SK-N-SH (cell line): ENCODE results near the gene IL32. TPM values are rescaled to one million over a fixed set of nuclear protein-coding genes. Genes with fewer than 3 reads are reported as not detected.

Source experiments
- CTCF ChIA-PET: fragments of 300-600, 350-600 bp; formaldehyde crosslinking; extraction: SDS; loops from one replicate; lab custom pipeline; 2021; lab: Yijun Ruan, JAX
- POLR2A ChIA-PET: fragments of 350-600 bp; sonication (Branson Sonifier 250); formaldehyde crosslinking; extraction: SDS; loops from one replicate; lab custom pipeline; 2020; ENCODE audit warnings: antibody characterized with exemption, inconsistent platforms; lab: Yijun Ruan, JAX
- DNase-seq: peaks from one replicate; pipeline ENCODE4 v3.0.0; 2012
- H2AFZ ChIP-seq: fragments of 200-600 bp; sonication (generic); 2 replicates; pipeline ENCODE4 v1.8.1; 2016; ENCODE audit warnings: antibody characterized with exemption, mild to moderate bottlenecking, low read depth
- H3F3A ChIP-seq: fragments of 200-600 bp; sonication (generic); replicated peaks from 2 replicates; pipeline ENCODE3; 2016; ENCODE audit warnings: antibody characterized with exemption, mild to moderate bottlenecking; ENCODE audit not compliant: insufficient read depth
- H3K27ac ChIP-seq, 2 experiments: fragments of 200-500 bp in 1 of 2; fragments of 200-600 bp in 1 of 2; sonication (Bioruptor generic) in 1 of 2; sonication (generic), shearing (Covaris generic) in 1 of 2; 2 replicates each; pipeline versions ENCODE4 v1.5.1 to v1.6.1; 2014 to 2016; ENCODE audit warnings: low read depth in 2 of 2, inconsistent platforms in 1 of 2, low read length in 1 of 2, mild to moderate bottlenecking in 1 of 2, mixed read lengths in 1 of 2
- H3K27me3 ChIP-seq: fragments of 200-600 bp; sonication (generic), shearing (Covaris generic); 2 replicates; pipeline ENCODE4 v1.6.1; 2016; ENCODE audit warnings: mixed run types; ENCODE audit not compliant: insufficient read depth
- H3K36me3 ChIP-seq, 2 experiments: fragments of 200-500 bp in 1 of 2; fragments of 200-600 bp in 1 of 2; sonication (Bioruptor generic) in 1 of 2; sonication (generic) in 1 of 2; replicated peaks in 1 of 2; 2 replicates each; pipeline versions ENCODE3 to v1.5.1; 2014 to 2016; ENCODE audit warnings: low read length in 1 of 2, mild to moderate bottlenecking in 1 of 2; ENCODE audit not compliant: insufficient read depth in 2 of 2, control insufficient read depth in 1 of 2
- H3K4me1 ChIP-seq, 2 experiments: fragments of 200-500 bp in 1 of 2; fragments of 200-600 bp in 1 of 2; sonication (Bioruptor generic) in 1 of 2; sonication (generic), shearing (Covaris generic) in 1 of 2; 2 replicates each; pipeline versions ENCODE4 v1.5.1 to v1.6.1; 2014 to 2016; ENCODE audit warnings: low read depth in 1 of 2, low read length in 1 of 2, mixed run types in 1 of 2; ENCODE audit not compliant: insufficient read depth in 2 of 2, control insufficient read depth in 1 of 2
- H3K4me2 ChIP-seq: fragments of 200-600 bp; sonication (generic), shearing (Covaris generic); 2 replicates; pipeline ENCODE4 v1.6.1; 2017; ENCODE audit warnings: mixed run types
- H3K4me3 ChIP-seq, 2 experiments: fragments of 200-500 bp in 1 of 2; fragments of 200-600 bp in 1 of 2; sonication (Bioruptor generic) in 1 of 2; sonication (generic), shearing (Covaris generic) in 1 of 2; 2 replicates each; pipeline versions ENCODE4 v1.5.1 to v1.8.1; 2014 to 2016; ENCODE audit warnings: low read depth in 2 of 2, inconsistent platforms in 1 of 2, low read length in 1 of 2, mild to moderate bottlenecking in 1 of 2, mixed read lengths in 1 of 2, moderate library complexity in 1 of 2
- H3K79me2 ChIP-seq: fragments of 200-600 bp; sonication (generic); 2 replicates; pipeline ENCODE4 v1.8.1; 2017; ENCODE audit warnings: mild to moderate bottlenecking; ENCODE audit not compliant: insufficient read depth
- H3K9ac ChIP-seq: fragments of 200-600 bp; sonication (generic); 2 replicates; pipeline ENCODE4 v1.6.1; 2017; ENCODE audit warnings: mixed run types
- H3K9me2 ChIP-seq: fragments of 200-600 bp; sonication (generic); 2 replicates; pipeline ENCODE4 v1.6.1; 2017; ENCODE audit warnings: mixed run types
- H3K9me3 ChIP-seq: fragments of 200-600 bp; sonication (generic); 2 replicates; pipeline ENCODE4 v1.6.1; 2017; ENCODE audit warnings: mixed run types, mild to moderate bottlenecking, moderate library complexity
- H4K20me1 ChIP-seq: fragments of 200-600 bp; sonication (generic); 2 replicates; pipeline ENCODE4 v1.6.1; 2017; ENCODE audit warnings: mild to moderate bottlenecking, mixed run types; ENCODE audit not compliant: insufficient read depth
- FOXM1 ChIP-seq: IDR thresholded peaks from 2 replicates; pipeline ENCODE4 v1.4.0; 2012; ENCODE audit warnings: low read depth, mild to moderate bottlenecking
- GABPA ChIP-seq: IDR thresholded peaks from 2 replicates; pipeline ENCODE4 v1.4.0; 2012; ENCODE audit warnings: low read depth, mild to moderate bottlenecking
- REST ChIP-seq: IDR thresholded peaks from 2 replicates; pipeline ENCODE4 v1.6.1; 2012; ENCODE audit warnings: mild to moderate bottlenecking, low read depth, low read length, moderate library complexity
- TCF12 ChIP-seq: IDR thresholded peaks from 2 replicates; pipeline ENCODE4 v1.4.0; 2012
- USF1 ChIP-seq: IDR thresholded peaks from 2 replicates; pipeline ENCODE4 v1.4.0; 2012; ENCODE audit warnings: low read depth, borderline replicate concordance
- YY1 ChIP-seq: IDR thresholded peaks from 2 replicates; pipeline ENCODE4 v1.4.0; 2012; ENCODE audit warnings: low read depth, mild to moderate bottlenecking
- WGBS: methylation state at CpG from one replicate; pipeline ENCODE4 v1.1.6; 2017; ENCODE audit warnings: low lambda C conversion rate; 5-methylcytosine and 5-hydroxymethylcytosine counted together
- polyA plus RNA-seq, 3 experiments: library from polyadenylated mRNA; depleted of rRNA; stranded (reverse); fragments of >200 nt; gene quantifications; 2 replicates each; pipeline ENCODE4 v1.2.3, GENCODE V29; 2012

IL32 gene
- polyA plus RNA-seq, 1 of the 3 experiments (the other 2 are of a cell fraction) = 26.4 TPM

GRCh38 chr16:3057181-3058138 is 8.0 kb upstream of the IL32 start:
- CTCF ChIA-PET = interaction anchor here (0.9 to 4.1 kb wide), 17 partner anchors 10 to 91 kb away, joined by 3 to 63 read pairs (median 11); partner anchors contain the start of genes MMP25 and ZSCAN10
- POLR2A ChIA-PET = no interaction called here

More at GRCh38 chr16:3057181-3058138, 8.0 kb upstream of the IL32 start:
- Histone ChIP-seq H3K9me3 (no peaks in the 10 kb centered on the region), H3K9ac (no peak overlapping the region), H3K27ac (no peak overlapping the region), H3K27me3 (no peaks in the 10 kb centered on the region), H3K4me3 (peak overlapping the region in 1 of 2 experiments; percentile 87; a peak in 2 of 4 replicates), H3K9me2 (no peaks in the 10 kb centered on the region), H3K4me1 (peaks cover 0 to 12% of the 10 kb centered on the region in 2 experiments; a peak in 1 of 4 replicates), H3F3A (no peaks in the 10 kb centered on the region), H2AFZ (no peak overlapping the region), H3K79me2 (no peaks in the 10 kb centered on the region), H3K36me3 (no peaks in the 10 kb centered on the region), H3K4me2 (peak overlapping the region; percentile 99), H4K20me1 (no peaks in the 10 kb centered on the region)
- TF ChIP-seq GABPA (no peak), USF1 (no peak), TCF12 (no peak), FOXM1 (no peak), YY1 (no peak), REST (no peak)
- 96% methylated on average over 21 of the region's 22 CpGs for WGBS
- DNase-seq = no peak
